IMR-90 (cell line): ENCODE data around the gene STAC3. TPM values are rescaled to one million over a fixed set of nuclear protein-coding genes. Genes with fewer than 3 reads are reported as not detected.
A peak's percentile ranks its signal among the peaks of the same experiment; 100 is the strongest.

Experiments used
- ATAC-seq: fragments of 200-7000 bp; cut with Tn5 transposase; 2 replicates; pipeline ENCODE4 v1.9.1; 2020; ENCODE audit warnings: low read depth, mild to moderate bottlenecking, moderate library complexity
- BruUV-seq: library from RNA; stranded (reverse); fragments of 400-500 nt; replicated peaks from 2 replicates; lab custom pipeline; 2021; lab: Mats Ljungman, UMichigan
- CTCF ChIA-PET: fragments of 300-600 bp; formaldehyde crosslinking; extraction: SDS; loops from one replicate; lab custom pipeline; 2021; ENCODE audit warnings: antibody characterized with exemption; lab: Yijun Ruan, JAX
- POLR2A ChIA-PET: fragments of 300-600 bp; sonication (Branson Sonifier 250); formaldehyde crosslinking; loops from one replicate; lab custom pipeline; 2022; ENCODE audit warnings: antibody characterized with exemption; ENCODE audit not compliant: unreplicated experiment; lab: Charles Lee
- DNase-seq: peaks from one replicate; pipeline ENCODE4 v3.0.0; 2013
- H2AFZ ChIP-seq: replicated peaks from 2 replicates; pipeline ENCODE3; 2013; ENCODE audit warnings: low read length, mild to moderate bottlenecking; ENCODE audit not compliant: poor library complexity
- H2AK5ac ChIP-seq: 2 replicates; pipeline ENCODE4 v1.6.1; 2013; ENCODE audit warnings: low read depth, low read length, inconsistent platforms
- H2AK9ac ChIP-seq: replicated peaks from 2 replicates; pipeline ENCODE3; 2013; ENCODE audit warnings: mild to moderate bottlenecking, low read depth, low read length, moderate library complexity; ENCODE audit not compliant: poor library complexity
- H2BK120ac ChIP-seq: 2 replicates; pipeline ENCODE4 v1.6.1; 2013; ENCODE audit warnings: low read depth, low read length, inconsistent platforms
- H2BK15ac ChIP-seq: 3 replicates; pipeline ENCODE4 v1.6.1; 2013; ENCODE audit warnings: low read depth, low read length, inconsistent platforms
- H2BK20ac ChIP-seq: 2 replicates; pipeline ENCODE4 v1.6.1; 2013; ENCODE audit warnings: low read depth, mild to moderate bottlenecking, inconsistent platforms, low read length, moderate library complexity
- H2BK5ac ChIP-seq: 2 replicates; pipeline ENCODE4 v1.6.1; 2013; ENCODE audit warnings: mild to moderate bottlenecking, low read depth, low read length, inconsistent platforms; ENCODE audit not compliant: poor library complexity, severe bottlenecking
- H3K14ac ChIP-seq: replicated peaks from 2 replicates; pipeline ENCODE4 v1.6.1; 2013; ENCODE audit warnings: low read depth, low read length, inconsistent platforms
- H3K18ac ChIP-seq: 2 replicates; pipeline ENCODE4 v1.6.1; 2013; ENCODE audit warnings: low read depth, low read length, control low read depth
- H3K23ac ChIP-seq: 2 replicates; pipeline ENCODE4 v1.6.1; 2013; ENCODE audit warnings: low read depth, low read length, inconsistent platforms
- H3K27ac ChIP-seq: 2 replicates; pipeline ENCODE4 v1.5.1; 2013; ENCODE audit warnings: mild to moderate bottlenecking, control low read depth, low read length; ENCODE audit not compliant: insufficient read depth
- H3K27me3 ChIP-seq: 2 replicates; pipeline ENCODE4 v1.6.1; 2013; ENCODE audit warnings: low read length; ENCODE audit not compliant: control insufficient read depth, insufficient read depth
- H3K36me3 ChIP-seq: 2 replicates; pipeline ENCODE4 v1.6.1; 2013; ENCODE audit warnings: low read length, mixed read lengths; ENCODE audit not compliant: control insufficient read depth, insufficient read depth
- H3K4ac ChIP-seq: 2 replicates; pipeline ENCODE4 v1.6.1; 2013; ENCODE audit warnings: low read depth, low read length, inconsistent platforms
- H3K4me1 ChIP-seq: 2 replicates; pipeline ENCODE4 v1.6.1; 2013; ENCODE audit warnings: low read length, mixed read lengths; ENCODE audit not compliant: control insufficient read depth, insufficient read depth
- H3K4me2 ChIP-seq: 2 replicates; pipeline ENCODE4 v1.6.1; 2013; ENCODE audit warnings: low read depth, mild to moderate bottlenecking, control low read depth, low read length, moderate library complexity
- H3K4me3 ChIP-seq: 2 replicates; pipeline ENCODE4 v1.5.1; 2013; ENCODE audit warnings: low read depth, mild to moderate bottlenecking, control low read depth, low read length, moderate library complexity; ENCODE audit not compliant: insufficient read depth
- H3K56ac ChIP-seq: 2 replicates; pipeline ENCODE4 v1.6.1; 2013; ENCODE audit warnings: low read length, inconsistent platforms; ENCODE audit not compliant: insufficient read depth; ENCODE audit errors: extremely low read depth
- H3K79me1 ChIP-seq, 2 experiments: 2 replicates each; pipeline ENCODE4 v1.6.1; 2013; ENCODE audit warnings: low read length in 2 of 2, inconsistent platforms in 1 of 2, low read depth in 1 of 2
- H3K9ac ChIP-seq: 2 replicates; pipeline ENCODE4 v1.6.1; 2013; ENCODE audit warnings: low read depth, low read length, control low read depth
- H3K9me1 ChIP-seq: 2 replicates; pipeline ENCODE4 v1.6.1; 2013; ENCODE audit warnings: low read length, inconsistent platforms; ENCODE audit not compliant: insufficient read depth
- H3K9me3 ChIP-seq: 2 replicates; pipeline ENCODE4 v1.6.1; 2013; ENCODE audit warnings: low read length; ENCODE audit not compliant: control insufficient read depth, insufficient read depth
- H4K20me1 ChIP-seq: 2 replicates; pipeline ENCODE4 v1.6.1; 2013; ENCODE audit warnings: low read length, inconsistent platforms; ENCODE audit not compliant: insufficient read depth
- H4K5ac ChIP-seq: 2 replicates; pipeline ENCODE4 v1.6.1; 2013; ENCODE audit warnings: mild to moderate bottlenecking, low read depth, low read length, control low read depth
- H4K8ac ChIP-seq, 2 experiments: 2 replicates each; pipeline ENCODE4 v1.6.1; 2013; ENCODE audit warnings: low read depth in 2 of 2, low read length in 2 of 2, control low read depth in 1 of 2, inconsistent platforms in 1 of 2
- H4K91ac ChIP-seq: 2 replicates; pipeline ENCODE4 v1.6.1; 2013; ENCODE audit warnings: low read depth, low read length, inconsistent platforms; ENCODE audit not compliant: insufficient read depth
- CTCF ChIP-seq: conservative IDR thresholded peaks from 2 replicates; pipeline ENCODE4 v1.5.1; 2012; ENCODE audit warnings: mild to moderate bottlenecking, low read depth, low read length, improper control_type of control experiment
- MAZ ChIP-seq: IDR thresholded peaks from 2 replicates; pipeline ENCODE4 v1.6.1; 2012; ENCODE audit warnings: low read depth, mild to moderate bottlenecking, low read length, improper control_type of control experiment, moderate library complexity, borderline replicate concordance
- NFE2L2 ChIP-seq: fragments of 150-350 bp; IDR thresholded peaks from 2 replicates; pipeline ENCODE4 v1.6.1; 2016; ENCODE audit warnings: low read depth, mild to moderate bottlenecking, low read length
- RAD21 ChIP-seq: IDR thresholded peaks from 2 replicates; pipeline ENCODE4 v1.6.1; 2012; ENCODE audit warnings: low read length, improper control_type of control experiment
- USF2 ChIP-seq: fragments of 150-350 bp; IDR thresholded peaks from 2 replicates; pipeline ENCODE4 v1.6.1; 2017; ENCODE audit warnings: mild to moderate bottlenecking, antibody characterized with exemption, low read length, low read depth
- WGBS, 2 experiments: methylation state at CpG; one replicate each; pipeline versions ENCODE4 v1.1.5 to v1.1.7; 2013; ENCODE audit warnings: missing lambda C conversion rate in 2 of 2; ENCODE audit not compliant: insufficient read length in 1 of 2; ENCODE audit errors: extremely low coverage in 2 of 2; 5-methylcytosine and 5-hydroxymethylcytosine counted together
- dilution Hi-C: fragments of 300-500 bp; cut with HindIII; formaldehyde crosslinking; loops from one replicate; pipeline ENCODE4 v1.14.3; 2018; ENCODE audit warnings: low sequenced_read_pairs; ENCODE audit not compliant: unreplicated experiment
- in situ Hi-C: fragments of 300-500 bp; cut with MboI; formaldehyde crosslinking; loops from 3 replicates; pipeline ENCODE4 v1.14.3; 2019; ENCODE audit warnings: low sequenced_read_pairs, inconsistent platforms, mixed read lengths
- intact Hi-C: fragments of 100-400 bp; cut with micrococcal nuclease; formaldehyde crosslinking; loops from 2 replicates; pipeline ENCODE4 v1.10.0; 2022
- polyA plus RNA-seq, 3 experiments: library from polyadenylated mRNA; depleted of rRNA; stranded (reverse); fragments of >200 nt; gene quantifications; 2 replicates each; pipeline ENCODE4 v1.2.3, GENCODE V29; 2012; ENCODE audit warnings: low replicate concordance in 1 of 3
- total RNA-seq: library from RNA; depleted of rRNA; stranded (reverse); fragments of >200 nt; gene quantifications from 2 replicates; pipeline ENCODE4 v1.2.3, GENCODE V29; 2012
- TF ChIP-seq, protein P1 (sequence below): fragments of 150-350 bp; IDR thresholded peaks from 2 replicates; pipeline ENCODE4 v1.6.1; 2016; ENCODE audit warnings: low read depth, mild to moderate bottlenecking, low read length, moderate library complexity, borderline replicate concordance

STAC3 gene
- total and polyA plus RNA-seq, 2 of the 4 experiments (the other 2 are of a cell fraction): 0.18 to 0.67 TPM

- Histone ChIP-seq H2BK15ac (no peak overlapping the region), H3K27me3 (no peaks in the 10 kb centered on the region), H2BK120ac (no peak overlapping the region), H3K9ac (no peak overlapping the region), H4K5ac (no peak overlapping the region), H3K4ac (no peak overlapping the region), H4K8ac (no peak overlapping the region), H3K27ac (no peak overlapping the region), H4K20me1 (peaks cover 5% of the 10 kb centered on the region; the same call in 1 of the 2 replicates), H3K4me1 (no peaks in the 10 kb centered on the region), H4K91ac (no peak overlapping the region), H3K23ac (no peak overlapping the region), H2AK9ac (no peak overlapping the region), H3K9me1 (no peaks in the 10 kb centered on the region), H3K18ac (no peak overlapping the region), H2BK5ac (no peak overlapping the region), H3K14ac (no peak overlapping the region), H3K4me2 (no peak overlapping the region), H2AFZ (peak overlapping the region; percentile 37), H3K79me1 (peaks cover 6 to 9% of the 10 kb centered on the region in 2 experiments; a peak in 3 of 4 replicates), H3K9me3 (no peaks in the 10 kb centered on the region), H2BK20ac (no peak overlapping the region), H3K56ac (no peak overlapping the region), H3K36me3 (peaks cover 100% of the 10 kb centered on the region), H3K4me3 (no peak overlapping the region), H2AK5ac (no peak overlapping the region)
- POLR2A ChIA-PET: no interaction called here
- intact Hi-C loops (no loop called here), dilution Hi-C loops (no loop called here), in situ Hi-C loops (no loop called here)
- no peak for ATAC-seq
- TF ChIP-seq, protein P1, sequence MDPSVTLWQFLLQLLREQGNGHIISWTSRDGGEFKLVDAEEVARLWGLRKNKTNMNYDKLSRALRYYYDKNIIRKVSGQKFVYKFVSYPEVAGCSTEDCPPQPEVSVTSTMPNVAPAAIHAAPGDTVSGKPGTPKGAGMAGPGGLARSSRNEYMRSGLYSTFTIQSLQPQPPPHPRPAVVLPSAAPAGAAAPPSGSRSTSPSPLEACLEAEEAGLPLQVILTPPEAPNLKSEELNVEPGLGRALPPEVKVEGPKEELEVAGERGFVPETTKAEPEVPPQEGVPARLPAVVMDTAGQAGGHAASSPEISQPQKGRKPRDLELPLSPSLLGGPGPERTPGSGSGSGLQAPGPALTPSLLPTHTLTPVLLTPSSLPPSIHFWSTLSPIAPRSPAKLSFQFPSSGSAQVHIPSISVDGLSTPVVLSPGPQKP: no peak
- TF ChIP-seq NFE2L2 (no peak), CTCF (no peak), RAD21 (no peak), USF2 (no peak), MAZ (no peak)
- BruUV-seq: TSS peak; percentile 21
- no peak for DNase-seq
- 99% methylated on average over 17 of the region's 17 CpGs; no CpG with 5 or more reads in 1 of the 2 experiments for WGBS, 2 experiments
- CTCF ChIA-PET: no interaction called here
These were observed 52.7 kb downstream of the STAC3 start for GRCh38 chr12:57198329-57198728.
